Measurements from ENCODE around the gene C12orf57. TPM values are rescaled to one million over a fixed set of nuclear protein-coding genes. Genes with fewer than 3 reads are reported as not detected.

Gene C12orf57
- total RNA-seq, 1 donor from 2014 or later, result 135 TPM

DNA sequence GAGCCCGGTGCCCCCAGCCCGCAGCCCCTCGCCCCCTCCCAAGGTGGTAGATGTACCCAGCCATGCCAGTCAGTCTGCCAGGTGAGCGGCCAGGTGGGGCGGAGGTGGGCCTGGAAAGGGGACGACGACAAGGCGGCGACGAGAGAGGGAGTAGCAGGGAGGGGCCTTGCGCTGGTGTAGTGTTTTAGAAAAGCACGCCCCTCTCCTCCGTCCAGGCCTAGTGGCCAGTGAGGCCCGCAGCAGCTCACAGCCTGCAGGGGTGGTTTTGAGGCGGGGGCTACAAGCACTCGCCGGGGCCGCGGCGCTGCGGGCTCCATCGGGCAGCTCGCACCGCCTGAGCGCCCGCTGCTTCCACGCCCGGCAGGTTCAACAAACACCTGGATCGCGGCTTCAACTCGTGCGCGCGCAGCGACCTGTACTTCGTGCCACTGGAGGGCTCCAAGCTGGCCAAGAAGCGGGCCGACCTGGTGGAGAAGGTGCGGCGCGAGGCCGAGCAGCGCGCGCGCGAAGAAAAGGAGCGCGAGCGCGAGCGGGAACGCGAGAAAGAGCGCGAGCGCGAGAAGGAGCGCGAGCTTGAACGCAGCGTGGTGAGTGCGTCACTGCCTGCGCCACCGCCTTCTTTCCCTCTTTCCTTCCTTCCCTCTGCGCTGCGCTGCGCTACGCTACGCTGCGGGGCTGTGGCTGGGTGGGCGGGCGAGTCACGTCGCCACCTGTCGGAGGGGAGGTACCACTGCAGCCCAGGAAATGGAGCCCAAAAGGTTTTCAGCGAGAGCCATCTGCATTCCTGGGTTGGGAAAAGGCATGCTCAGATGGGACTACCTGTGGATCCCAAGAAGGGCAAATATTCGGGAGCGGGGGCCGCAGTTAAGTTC, 6.1 kb upstream of the C12orf57 start:
- peak; percentile 98 for DNase-seq

DNA sequence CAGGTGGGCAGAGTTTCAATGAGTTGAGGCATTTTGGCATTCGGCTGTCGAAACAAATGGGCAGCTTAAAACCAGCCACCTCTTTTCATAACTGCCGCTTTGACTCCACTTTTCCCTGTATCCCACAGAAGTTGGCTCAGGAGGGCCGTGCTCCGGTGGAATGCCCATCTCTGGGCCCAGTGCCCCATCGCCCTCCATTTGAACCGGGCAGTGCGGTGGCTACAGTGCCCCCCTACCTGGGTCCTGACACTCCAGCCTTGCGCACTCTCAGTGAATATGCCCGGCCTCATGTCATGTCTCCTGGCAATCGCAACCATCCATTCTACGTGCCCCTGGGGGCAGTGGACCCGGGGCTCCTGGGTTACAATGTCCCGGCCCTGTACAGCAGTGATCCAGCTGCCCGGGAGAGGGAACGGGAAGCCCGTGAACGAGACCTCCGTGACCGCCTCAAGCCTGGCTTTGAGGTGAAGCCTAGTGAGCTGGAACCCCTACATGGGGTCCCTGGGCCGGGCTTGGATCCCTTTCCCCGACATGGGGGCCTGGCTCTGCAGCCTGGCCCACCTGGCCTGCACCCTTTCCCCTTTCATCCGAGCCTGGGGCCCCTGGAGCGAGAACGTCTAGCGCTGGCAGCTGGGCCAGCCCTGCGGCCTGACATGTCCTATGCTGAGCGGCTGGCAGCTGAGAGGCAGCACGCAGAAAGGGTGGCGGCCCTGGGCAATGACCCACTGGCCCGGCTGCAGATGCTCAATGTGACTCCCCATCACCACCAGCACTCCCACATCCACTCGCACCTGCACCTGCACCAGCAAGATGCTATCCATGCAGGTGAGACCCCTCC, 5.2 kb upstream of the C12orf57 start:
- no peak for DNase-seq

DNA sequence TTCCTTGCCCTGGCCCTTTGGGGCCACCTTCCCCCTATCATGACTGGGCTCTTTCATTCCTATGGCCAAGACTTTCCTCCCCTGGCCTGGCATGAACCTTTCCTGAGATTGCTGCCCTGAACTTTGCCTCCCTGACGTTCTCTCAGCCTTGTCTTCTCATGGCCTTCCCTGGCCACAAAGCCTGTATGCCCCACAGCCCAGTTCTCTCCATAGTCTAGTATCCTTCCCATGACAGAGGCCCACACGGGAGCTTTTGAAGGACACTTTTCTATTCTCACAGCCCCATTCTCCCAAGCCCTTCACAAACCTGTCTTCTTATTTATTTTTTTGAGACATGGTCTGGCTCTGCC, 4.7 kb upstream of the C12orf57 start:
- no peak for DNase-seq

DNA sequence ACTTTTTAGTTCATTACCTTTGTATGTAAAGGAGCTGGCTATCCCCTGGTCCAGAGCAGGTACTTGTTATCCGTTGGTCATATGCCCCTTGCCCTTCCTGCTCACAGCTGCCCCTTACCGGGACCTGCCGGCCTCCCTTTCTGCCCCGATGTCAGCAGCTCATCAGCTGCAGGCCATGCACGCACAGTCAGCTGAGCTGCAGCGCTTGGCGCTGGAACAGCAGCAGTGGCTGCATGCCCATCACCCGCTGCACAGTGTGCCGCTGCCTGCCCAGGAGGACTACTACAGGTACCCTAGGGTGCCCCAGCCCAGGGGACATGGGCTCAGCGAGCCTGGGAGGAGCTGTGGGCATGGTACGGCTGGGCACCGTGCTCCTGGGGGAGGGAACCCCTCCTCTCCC, 2.6 kb upstream of the C12orf57 start:
- DNase-seq, result no peak

DNA sequence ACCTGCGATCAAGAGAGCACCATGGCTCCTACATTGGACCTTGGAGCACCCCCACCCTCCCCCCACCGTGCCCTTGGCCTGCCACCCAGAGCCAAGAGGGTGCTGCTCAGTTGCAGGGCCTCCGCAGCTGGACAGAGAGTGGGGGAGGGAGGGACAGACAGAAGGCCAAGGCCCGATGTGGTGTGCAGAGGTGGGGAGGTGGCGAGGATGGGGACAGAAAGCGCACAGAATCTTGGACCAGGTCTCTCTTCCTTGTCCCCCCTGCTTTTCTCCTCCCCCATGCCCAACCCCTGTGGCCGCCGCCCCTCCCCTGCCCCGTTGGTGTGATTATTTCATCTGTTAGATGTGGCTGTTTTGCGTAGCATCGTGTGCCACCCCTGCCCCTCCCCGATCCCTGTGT, 2.0 kb upstream of the C12orf57 start:
- DNase-seq, result no peak

DNA sequence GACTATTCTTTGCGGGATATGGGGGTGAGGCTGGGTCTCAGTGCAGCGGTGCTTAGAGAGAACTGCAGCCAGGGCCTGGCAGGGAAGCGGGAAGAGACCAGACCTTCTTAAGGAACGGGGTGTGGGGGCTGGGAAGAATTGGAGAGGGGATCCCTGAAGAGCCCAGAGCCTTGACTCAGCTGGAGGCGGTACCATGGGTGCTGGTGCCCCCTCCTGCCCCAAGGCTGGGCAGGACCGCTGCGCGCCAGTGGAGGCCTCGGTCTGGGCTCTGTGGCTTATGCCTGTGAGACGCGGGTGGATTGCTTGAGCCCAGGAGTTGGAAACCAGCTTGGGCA, 1.5 kb upstream of the C12orf57 start:
- no peak for DNase-seq

DNA sequence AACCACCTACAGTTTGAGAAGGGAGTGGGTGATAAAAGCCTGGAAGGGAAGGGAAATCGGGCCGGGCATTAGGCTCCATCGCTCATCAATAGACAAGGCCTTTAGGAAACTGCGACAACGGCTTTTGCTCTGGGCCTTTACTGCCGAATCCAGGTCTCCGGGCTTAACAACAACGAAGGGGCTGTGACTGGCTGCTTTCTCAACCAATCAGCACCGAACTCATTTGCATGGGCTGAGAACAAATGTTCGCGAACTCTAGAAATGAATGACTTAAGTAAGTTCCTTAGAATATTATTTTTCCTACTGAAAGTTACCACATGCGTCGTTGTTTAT, 467 bp upstream of the C12orf57 start:
- peak; percentile 96 for DNase-seq

DNA sequence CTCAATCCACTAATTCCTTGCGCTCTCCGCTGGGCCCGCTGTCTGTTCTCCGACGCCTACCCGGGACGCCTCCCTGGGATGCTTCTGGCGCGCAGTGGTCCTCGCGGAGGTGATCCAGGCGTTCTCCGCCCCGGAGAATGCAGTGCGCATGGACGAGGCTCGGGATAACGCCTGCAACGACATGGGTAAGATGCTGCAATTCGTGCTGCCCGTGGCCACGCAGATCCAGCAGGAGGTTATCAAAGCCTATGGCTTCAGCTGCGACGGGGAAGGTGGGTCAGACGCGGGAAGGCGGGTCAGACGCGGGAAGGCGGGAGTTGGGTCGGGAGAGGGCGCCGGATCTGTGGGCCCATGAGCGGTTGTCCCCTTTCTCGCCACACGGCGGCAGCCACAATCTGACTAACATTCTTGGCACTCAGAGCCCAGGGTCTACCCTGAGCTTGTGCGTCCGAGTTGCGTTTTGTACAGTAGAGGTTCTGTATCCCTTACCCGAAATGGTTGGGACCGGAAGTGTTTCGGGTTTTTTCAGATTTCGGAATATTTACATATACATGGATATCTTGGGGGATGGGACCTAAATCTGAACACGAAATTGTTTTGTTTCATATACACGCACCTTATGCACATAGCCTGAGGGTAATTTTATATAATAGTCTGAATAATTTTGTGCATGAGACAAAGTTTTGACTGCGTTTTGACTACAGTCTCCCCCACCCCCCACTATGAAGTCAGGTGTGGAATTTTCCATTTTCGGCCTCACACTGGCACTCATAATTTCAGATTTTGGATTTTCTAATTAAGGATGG, 762 bp downstream of the C12orf57 start:
- DNase-seq, result peak; percentile 98

DNA sequence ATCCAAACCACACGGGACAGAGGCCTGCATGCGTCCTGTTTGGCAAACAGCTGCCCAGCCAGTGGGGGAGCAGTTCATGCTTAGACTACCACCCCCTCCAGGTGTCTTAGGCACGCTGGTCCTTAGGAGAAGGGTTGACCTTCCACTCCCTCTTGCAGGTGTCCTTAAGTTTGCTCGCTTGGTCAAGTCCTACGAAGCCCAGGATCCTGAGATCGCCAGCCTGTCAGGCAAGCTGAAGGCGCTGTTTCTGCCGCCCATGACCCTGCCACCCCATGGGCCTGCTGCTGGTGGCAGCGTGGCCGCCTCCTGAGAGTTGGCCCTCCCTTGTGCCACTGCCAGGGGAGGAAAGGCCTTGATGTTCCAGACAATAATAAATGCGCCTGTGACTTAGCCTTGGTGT, 1.8 kb downstream of the C12orf57 start:
- DNase-seq, result no peak

DNA sequence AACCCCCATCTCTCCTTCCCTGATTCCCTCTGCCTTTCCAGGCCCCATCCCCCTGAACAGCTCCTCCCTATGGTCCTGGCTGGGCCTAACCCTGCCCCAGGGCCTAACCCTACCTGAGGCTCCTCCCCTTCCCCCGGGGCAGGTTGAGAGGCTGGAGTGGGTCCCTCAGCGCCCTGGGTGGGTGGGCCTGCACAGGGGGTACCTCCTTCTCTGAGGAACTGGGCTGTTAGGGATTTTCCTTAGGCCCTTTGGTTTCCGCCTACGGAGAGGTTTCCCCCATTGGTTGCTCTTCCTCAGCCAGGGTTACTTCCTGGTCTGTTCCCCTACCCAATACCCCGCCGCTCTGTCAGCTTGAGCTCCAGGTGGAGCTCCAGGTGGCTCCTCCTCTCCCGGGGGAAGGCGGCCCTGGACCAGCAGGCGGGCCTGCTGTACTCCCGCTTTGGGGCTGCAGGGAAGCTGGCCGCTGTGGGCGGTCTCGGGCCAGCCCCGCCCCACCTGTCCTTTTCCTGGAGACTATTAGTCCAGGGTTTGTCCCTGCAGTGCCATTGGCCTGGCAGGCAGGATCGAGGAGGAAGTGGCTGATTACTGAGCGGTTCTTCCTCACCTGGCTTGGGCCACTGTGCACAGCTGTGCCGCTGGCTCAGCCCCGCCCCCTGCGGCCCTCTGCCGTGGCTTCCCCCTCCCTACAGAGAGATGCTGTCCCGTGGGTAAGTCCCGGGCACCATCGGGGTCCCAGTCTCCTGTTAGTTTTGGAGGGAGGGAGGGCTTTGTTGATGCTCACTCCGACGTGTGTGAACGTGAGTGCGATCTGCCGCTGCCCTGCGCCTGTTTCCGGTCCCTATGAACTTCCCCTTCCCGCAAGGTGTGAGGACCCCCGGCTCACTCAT, 2.5 kb downstream of the C12orf57 start:
- peak; percentile 78 for DNase-seq

DNA sequence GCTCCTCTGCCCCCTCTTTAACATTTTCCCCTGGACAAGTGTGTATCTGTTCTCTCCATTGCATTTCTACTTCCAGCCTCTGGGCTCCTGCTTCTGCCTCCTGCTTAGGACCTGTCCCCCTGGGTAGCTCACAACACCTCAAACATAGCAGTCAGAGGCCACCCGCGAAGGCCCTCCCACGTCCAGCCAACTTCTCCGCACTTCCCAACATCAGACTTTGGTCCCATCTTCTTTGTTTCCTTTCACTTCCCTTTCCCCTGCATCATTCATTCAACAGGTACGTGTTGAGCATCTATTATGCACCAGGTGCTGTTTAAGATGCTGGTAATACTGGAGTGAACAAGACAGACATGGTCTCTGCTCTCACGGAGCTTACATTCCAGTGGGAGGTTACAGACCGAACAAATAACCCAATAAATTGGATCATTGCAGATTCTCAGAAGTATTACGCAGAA, 3.1 kb downstream of the C12orf57 start:
- DNase-seq, result no peak

DNA sequence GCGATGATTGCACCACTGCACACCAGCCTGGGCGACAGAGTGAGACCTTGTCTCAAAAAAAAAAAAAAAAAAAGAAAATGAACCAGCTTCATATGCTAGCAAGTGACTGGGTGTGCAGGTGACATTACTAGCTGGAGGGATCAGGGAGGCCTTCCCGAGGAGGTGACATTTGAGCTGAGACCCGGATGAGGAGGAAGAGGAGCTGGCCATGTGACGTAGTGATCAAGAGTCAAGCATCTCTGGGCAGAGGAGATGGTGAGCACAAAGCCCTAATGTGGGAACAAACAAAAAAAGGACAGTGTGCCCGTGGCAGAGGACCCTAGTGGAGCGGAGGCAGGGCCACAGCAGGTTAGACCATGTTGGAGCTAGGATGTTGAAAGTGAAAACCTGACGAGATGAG, 3.8 kb downstream of the C12orf57 start:
- DNase-seq, result no peak

DNA sequence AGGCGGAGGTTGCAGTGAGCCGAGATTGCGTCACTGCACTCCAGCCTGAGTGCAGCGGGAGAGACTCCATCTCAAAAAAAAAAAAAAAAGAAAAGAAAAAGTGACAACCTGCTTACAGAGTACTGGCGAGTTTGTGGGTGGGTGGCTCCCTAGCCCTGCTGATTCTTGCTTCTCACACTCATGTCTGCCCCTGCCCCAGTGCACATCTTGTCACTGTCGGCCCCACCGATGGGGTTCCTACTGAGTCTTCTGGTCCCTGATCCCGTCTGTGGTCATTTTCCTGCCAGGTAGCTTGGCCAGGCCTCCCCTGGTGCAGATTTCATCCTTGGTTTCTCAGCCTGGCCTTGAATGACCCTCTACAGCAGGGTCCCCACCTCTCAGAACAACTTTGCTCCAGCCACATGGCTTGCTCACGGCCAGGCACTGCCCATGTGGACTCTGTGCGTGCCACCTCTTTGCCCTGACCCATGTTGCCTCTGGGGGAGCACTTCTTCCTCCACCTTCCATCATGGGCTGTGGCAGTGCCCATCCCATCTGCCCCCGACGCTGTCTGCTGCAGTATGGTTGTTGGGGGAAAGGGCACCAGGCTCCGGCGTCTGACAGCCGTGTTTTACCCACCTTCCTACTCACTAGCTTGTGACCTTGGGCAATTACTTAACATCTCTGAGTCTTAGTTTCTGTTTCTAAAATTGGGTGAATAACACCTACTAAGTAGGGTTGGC, 5.2 kb downstream of the C12orf57 start:
- DNase-seq, result no peak

DNA sequence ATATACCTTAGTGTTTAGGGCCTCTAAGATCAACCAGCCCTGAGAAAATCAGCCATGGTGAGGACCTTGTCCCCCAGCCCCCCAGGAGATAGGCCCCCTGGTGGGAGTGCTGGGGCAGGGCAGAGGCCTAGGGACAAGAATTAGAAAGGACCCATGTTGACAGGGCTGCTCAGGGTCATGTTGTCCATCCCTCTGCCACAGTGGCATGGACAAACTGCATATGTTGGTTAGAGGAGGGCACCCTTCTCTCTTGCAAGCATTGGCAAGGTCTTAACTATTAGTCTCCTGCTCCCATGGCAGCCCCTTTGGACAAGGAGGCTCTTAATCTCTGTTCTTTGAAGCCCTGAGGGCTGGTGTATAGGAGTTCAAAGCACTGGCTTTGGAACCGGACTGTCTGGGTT, 6.6 kb downstream of the C12orf57 start:
- DNase-seq, result no peak

DNA sequence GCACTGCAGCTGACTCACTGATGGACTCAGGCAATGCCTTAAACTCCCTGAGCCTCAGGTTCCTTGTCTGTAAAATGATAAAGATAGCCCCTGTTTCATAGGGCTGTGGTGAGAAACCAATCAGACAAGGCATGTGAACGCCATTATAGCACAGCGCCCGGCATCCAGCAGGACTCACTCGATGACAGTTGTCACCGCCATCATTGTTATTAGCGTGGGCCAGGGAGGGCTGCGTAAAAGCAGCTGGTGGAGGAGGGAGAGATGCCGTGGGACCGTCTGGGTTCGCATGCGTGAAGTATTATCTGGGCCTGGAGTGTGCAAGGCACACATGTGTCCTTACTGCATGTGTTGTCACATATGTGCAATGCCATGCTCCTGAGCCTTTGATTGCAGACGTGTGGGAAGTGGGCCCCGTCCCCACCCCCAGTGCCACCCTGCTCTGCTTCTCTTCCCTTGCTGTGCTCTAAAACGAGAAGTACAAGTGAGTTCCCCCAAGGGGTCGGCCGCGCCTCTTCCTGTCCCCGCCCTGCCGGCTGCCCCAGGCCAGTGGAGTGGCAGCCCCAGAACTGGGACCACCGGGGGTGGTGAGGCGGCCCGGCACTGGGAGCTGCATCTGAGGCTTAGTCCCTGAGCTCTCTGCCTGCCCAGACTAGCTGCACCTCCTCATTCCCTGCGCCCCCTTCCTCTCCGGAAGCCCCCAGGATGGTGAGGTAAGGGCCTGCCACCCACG, 7.2 kb downstream of the C12orf57 start, which contains the start of gene PTPN6:
TSS of gene PTPN6 (plus strand) at position 546 of the 730 bp plus-strand sequence. CDS start at position 703, 157 bp downstream.
- DNase-seq, result no peak

DNA sequence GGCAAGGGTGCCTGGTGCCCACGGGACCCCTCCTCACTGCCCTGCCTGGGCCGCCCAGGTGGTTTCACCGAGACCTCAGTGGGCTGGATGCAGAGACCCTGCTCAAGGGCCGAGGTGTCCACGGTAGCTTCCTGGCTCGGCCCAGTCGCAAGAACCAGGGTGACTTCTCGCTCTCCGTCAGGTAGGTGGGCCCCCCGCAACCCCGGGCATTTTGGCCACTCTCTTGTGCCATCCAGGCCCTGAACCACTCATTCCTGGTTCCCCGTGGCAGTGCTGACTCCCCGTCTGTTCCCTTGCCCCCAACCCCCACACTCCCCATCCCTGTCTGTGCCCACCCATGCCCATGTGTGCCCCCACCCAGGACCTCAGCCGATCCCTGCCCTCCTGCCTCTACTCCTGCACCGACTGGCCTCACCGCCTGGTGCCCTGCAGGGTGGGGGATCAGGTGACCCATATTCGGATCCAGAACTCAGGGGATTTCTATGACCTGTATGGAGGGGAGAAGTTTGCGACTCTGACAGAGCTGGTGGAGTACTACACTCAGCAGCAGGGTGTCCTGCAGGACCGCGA, 7.8 kb downstream of the C12orf57 start:
- no peak for DNase-seq

DNA sequence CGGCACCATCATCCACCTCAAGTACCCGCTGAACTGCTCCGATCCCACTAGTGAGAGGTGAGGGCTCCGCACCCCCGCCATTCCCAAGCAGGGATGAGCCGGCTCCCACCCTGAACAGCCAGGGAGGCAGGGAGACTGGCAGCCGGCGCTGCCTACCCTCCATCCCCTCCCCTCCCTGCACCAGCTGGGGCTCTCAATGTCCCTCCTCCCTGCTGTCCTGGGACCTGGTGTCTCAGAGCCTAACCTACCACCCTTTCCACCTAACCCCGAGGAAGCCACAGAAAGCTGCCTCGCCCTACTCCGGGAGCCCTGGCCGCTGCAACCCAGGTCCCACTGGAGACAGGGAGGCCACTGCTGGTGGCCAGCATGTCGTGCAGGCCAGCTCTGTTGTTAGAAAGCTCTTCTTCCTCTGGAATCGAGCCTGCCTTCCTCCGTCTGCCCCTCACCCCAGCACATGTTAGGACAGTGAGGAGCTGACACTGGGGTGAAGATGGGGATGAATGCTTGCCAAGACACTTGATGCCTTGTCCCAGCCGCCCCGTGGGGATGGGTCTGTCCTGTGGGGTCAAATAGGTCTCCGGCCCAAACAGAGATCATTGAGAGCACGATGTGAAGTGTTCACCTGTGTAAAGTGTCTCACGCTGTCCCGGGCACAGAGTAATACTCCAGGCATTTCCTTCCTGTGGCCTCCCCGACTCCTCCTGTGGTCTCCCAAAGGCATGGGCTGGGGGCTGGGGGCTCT, 8.5 kb downstream of the C12orf57 start:
- no peak for DNase-seq

DNA sequence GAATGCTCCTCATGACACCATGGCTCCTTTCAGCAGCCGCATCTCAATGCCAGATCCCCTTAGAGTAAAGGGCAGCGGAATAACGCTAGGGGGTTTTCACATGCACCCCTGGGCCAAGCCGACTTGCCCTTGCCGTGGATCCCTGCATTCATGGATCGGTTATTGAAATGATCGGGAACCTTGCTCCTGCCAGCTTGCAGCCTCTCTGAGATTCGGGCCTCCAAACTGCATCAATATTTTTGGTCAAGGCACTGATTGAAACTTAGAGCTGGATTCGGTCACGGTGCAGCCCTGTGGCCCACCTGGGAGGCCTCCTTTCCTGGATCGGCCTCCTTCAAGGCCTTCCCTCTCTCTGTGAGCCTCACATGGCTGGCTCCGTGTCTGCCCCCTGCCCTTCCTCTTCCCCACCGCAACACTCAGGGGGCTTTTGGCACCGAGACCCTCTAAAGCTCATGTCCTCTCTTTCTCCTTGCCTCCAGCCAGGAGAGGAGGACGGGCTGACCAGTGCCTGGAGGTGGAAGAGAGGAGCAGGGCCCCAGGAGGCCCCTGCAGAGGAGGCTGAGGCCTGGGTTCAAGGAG, 9.1 kb downstream of the C12orf57 start:
- DNase-seq, result no peak
